Activated T-cell treated with anti-CD3 and anti-CD28 coated beads, Interleukin-2, amount 50 U/mL, for 48 hours (primary cell): ENCODE measurements around the gene CLSTN1.
"Not testable (repeated sequence)": the region's sequence is repeated elsewhere in the genome, so short reads cannot be mapped to it uniquely, and the experiment has no call there.

Experiments
- DNase-seq, 2 experiments: peaks; one replicate each; pipeline ENCODE4 v3.0.0-alpha.2; 2020

CLSTN1 gene

DNA sequence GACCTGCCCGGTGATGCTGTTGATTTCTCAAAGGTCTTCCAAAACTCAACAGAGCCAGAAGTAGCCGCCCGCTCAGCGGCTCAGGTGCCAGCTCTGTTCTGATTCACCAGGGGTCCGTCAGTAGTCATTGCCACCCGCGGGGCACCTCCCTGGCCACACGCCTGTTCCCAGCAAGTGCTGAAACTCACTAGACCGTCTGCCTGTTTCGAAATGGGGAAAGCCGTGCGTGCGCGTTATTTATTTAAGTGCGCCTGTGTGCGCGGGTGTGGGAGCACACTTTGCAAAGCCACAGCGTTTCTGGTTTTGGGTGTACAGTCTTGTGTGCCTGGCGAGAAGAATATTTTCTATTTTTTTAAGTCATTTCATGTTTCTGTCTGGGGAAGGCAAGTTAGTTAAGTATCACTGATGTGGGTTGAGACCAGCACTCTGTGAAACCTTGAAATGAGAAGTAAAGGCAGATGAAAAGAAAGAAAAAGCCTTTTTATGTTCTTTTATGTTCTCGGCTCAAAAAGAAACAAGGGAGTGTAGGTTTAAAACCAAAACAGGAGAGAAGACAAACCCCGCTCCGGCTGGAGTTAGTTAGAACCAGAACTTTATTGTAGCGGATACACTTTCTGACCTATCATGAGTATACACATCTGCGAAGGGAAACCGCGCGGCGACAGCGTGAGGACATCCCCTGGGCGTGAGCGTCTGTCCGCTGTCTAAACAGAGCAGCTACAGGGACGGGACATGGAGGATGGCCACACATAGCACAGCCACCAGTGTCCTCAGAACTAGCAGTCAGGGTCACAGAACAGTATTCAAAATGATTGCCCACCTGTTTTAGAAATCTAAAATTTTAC lies 95.1 kb downstream of the CLSTN1 start:
- peak; percentile 86 to 87 for DNase-seq

DNA sequence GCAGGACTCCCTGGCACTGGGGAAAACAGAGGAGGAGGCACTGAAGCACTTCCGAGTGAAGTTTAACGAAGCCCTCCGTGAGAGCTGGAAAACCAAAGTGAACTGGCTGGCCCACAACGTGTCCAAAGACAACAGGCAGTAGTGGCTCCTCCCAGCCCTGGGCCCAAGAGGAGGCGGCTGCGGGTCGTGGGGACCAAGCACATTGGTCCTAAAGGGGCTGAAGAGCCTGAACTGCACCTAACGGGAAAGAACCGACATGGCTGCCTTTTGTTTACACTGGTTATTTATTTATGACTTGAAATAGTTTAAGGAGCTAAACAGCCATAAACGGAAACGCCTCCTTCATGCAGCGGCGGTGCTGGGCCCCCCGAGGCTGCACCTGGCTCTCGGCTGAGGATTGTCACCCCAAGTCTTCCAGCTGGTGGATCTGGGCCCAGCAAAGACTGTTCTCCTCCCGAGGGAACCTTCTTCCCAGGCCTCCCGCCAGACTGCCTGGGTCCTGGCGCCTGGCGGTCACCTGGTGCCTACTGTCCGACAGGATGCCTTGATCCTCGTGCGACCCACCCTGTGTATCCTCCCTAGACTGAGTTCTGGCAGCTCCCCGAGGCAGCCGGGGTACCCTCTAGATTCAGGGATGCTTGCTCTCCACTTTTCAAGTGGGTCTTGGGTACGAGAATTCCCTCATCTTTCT lies 96.7 kb downstream of the CLSTN1 start:
- DNase-seq, result no peak

GRCh38 chr1:9726406-9726805 lies 97.4 kb downstream of the CLSTN1 start:
- DNase-seq, result no peak

DNA sequence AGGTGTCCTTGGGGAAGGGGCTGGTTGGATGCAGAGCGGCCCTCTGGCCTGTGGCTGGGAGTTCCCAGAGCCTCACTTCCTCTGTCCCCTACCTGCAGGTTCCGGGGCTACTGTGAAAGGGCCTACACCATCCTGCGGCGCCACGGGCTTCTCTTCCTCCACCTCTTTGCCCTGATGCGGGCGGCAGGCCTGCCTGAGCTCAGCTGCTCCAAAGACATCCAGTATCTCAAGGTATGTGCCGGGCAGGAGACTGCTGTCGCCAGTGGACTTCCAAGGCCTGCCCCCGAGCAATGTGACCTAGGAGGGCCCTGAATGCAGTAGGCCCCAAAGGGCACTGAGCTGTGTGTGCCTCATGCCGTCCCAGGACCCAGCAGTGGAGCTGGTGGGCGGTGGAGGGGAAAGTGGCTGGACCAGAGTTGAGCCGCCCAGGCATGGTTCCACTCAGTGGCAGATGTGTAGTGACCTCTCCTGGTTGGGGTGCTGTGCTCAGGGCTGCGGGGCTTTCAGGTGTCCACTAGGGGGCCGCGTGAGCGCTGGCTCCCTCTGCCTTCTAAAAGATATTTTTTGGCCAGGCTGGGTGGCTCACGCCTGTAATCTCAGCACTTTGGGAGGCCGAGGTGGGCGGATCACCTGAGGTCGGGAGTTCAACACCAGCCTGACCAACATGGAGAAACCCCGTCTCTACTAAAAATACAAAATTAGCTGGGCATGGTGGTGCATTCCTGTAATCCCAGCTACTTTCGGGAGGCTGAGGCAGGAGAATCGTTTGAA lies 98.9 kb downstream of the CLSTN1 start:
- DNase-seq, result peak; percentile 78 to 83

DNA sequence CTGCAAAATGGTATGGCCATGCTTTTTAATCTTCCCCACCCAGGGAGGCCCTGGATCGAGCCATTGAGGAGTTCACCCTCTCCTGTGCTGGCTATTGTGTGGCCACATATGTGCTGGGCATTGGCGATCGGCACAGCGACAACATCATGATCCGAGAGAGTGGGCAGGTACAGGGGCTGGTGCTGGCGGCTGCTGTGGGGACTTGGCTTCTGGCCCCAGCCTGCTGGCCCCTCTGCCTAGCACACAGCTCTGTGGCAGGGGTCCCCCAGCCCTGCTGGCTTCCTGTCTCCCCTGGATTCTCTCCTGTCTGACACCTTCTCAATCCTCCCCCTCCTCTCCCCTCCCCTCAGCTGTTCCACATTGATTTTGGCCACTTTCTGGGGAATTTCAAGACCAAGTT lies 99.8 kb downstream of the CLSTN1 start:
- no peak for DNase-seq

GRCh38 chr1:9723068-9723805 lies 100.5 kb downstream of the CLSTN1 start:
- no peak for DNase-seq

- no peak for DNase-seq
Observed at GRCh38 chr1:9722378-9722749, 101.4 kb downstream of the CLSTN1 start.

DNA sequence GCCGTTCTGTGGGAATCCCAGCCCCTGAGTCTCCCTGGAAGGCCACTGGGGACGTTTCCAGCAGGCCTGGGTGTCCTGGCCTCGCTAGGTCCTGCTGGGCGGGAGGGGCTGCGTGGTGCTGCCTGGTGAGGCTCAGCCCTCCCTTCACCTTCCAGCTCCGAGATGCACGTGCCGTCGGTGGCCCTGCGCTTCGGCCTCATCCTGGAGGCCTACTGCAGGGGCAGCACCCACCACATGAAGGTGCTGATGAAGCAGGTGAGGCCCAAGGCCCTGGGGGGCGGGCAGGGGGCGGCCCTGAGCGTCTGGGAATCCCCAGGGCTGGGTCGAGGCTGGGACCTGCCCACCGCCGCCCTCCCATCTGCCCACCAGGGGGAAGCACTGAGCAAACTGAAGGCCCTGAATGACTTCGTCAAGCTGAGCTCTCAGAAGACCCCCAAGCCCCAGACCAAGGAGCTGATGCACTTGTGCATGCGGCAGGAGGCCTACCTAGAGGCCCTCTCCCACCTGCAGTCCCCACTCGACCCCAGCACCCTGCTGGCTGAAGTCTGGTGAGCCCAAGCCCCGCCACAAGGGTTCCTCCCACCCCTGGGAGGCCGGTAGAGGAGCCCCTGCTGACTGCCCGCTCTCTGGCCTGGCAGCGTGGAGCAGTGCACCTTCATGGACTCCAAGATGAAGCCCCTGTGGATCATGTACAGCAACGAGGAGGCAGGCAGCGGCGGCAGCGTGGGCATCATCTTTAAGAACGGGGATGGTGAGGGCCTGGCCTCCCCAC lies 102.0 kb downstream of the CLSTN1 start:
- DNase-seq, result peak; percentile 86 to 88

DNA sequence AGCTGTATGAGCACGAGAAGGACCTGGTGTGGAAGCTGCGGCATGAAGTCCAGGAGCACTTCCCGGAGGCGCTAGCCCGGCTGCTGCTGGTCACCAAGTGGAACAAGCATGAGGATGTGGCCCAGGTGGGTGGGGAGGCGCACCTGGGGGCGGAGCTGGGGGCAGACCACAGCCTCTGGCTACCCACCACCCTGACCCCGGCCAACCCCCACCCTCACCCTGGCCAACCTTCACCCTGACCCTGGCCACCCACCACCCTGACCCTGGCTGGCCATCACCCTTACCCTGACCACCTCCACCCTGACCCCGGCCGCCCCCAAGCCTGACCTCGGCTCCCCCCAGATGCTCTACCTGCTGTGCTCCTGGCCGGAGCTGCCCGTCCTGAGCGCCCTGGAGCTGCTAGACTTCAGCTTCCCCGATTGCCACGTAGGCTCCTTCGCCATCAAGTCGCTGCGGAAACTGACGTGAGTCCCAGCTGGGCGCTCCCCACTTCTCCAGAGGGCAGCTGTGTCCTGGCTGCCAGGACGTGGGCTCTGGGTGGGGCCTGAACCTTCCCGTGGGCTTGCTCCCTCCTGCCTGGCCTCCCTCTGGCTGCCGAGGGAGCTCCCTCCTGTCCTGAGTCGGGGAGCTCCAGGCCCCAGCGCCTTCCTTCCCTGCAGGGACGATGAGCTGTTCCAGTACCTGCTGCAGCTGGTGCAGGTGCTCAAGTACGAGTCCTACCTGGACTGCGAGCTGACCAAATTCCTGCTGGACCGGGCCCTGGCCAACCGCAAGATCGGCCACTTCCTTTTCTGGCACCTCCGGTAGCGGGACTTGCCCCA lies 102.8 kb downstream of the CLSTN1 start:
- no peak for DNase-seq

- DNase-seq, result no peak
Observed at GRCh38 chr1:9719978-9720722, 103.6 kb downstream of the CLSTN1 start.

GRCh38 chr1:9718006-9718680 lies 105.6 kb downstream of the CLSTN1 start:
- no peak for DNase-seq

DNA sequence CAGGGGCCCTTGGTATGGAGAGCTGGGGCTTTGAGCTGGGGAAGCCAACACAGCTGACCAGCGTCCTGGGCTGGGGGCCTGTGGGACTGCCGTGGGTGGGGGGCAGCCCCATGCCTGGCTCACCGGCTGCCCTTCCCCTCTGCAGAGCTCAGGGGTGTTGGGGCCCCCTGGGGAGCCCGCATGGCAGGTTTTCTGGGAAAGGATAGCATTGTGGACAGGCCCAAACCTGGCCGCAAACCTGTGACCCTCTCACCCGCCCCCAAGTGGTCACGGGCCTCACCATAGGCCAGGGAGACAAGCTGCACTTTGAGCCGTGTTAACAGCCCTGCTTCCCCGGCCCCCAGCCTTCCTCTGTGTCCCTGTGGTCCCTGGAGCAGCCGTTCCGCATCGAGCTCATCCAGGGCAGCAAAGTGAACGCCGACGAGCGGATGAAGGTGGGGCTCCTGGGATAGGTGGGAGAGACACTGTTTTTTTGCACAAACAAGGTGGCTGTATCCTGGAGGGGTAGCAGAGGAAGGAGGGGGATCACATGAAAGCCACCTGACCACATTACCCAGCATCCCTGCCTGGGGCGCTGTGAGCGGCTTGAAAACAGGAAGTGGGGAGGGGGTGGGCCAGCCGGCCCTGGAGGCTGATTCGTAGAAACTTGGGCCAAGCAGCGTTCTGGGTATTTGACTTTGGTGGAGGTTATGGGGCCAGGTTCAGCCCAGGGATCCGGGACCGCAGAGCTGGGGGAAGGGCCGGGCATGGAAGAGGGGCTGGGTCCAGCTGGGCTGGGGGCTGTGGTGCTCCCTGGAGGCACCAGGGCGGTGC lies 106.4 kb downstream of the CLSTN1 start:
- peak; percentile 88 to 90 for DNase-seq

DNA sequence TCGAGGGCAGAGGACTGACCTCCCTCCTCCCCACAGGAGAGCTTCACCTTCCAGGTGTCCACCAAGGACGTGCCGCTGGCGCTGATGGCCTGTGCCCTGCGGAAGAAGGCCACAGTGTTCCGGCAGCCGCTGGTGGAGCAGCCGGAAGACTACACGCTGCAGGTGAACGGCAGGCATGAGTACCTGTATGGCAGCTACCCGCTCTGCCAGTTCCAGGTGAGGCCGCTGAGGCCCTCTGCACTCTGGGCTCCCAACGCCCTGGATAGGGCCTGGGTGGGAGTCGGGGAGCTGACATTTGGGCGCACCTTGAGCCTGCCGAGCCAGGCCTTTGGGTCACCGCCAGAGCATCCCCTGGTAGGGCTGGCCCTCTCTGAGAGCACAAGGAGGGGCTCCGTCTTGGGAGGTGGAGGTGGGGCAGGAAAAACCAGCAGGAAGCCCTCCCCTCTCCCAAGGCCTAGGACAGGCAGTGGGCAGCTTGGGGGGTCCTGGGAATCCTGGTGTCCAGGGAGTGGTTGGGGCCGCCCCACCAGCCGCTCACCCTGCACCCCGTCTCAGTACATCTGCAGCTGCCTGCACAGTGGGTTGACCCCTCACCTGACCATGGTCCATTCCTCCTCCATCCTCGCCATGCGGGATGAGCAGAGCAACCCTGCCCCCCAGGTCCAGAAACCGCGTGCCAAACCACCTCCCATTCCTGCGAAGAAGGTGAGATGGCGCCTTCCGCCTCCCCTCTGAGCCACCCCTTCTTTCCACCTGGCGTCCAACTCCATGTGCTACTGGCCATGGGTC lies 107.2 kb downstream of the CLSTN1 start:
- DNase-seq, result peak; percentile 53 to 63

- DNase-seq, result peak; percentile 64 to 69
Observed at GRCh38 chr1:9715536-9716226, 108.1 kb downstream of the CLSTN1 start.

GRCh38 chr1:9714257-9714718 lies 109.5 kb downstream of the CLSTN1 start:
- DNase-seq, result no peak

DNA sequence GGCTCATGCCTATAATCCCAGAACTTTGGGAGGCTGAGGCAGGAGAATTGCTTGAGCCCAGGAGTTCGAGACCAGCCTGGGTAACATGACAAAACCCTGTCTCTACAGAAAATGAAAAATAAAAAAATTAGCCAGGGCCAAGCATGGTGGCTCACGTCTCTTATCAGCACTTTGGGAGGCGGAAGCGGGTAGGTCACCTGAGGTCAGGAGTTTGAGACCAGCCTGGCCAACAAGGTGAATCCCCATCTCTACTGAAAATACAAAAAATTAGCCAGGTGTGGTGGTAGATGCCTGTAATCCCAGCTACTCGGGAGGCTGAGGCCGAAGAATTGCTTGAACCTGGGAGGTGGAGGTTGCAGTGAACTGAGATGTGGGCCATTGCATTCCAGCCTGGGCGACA lies 111.0 kb downstream of the CLSTN1 start:
- DNase-seq, result not testable (repeated sequence)

GRCh38 chr1:9711466-9712020 lies 112.2 kb downstream of the CLSTN1 start:
- DNase-seq, result no peak
